Suppressor macrophage (primary cell): ENCODE results near the gene HDAC8.
"Not testable (repeated sequence)": the region's sequence is repeated elsewhere in the genome, so short reads cannot be mapped to it uniquely, and the experiment has no call there.

Experiments
- DNase-seq, 4 experiments: peaks; one replicate each; pipeline ENCODE4 v3.0.0-alpha.2; 2020 to 2022

HDAC8 gene

GRCh38 chrX:72532366-72532765 is 40.3 kb downstream of the HDAC8 start:
- DNase-seq: no peak

GRCh38 chrX:72526534-72527508 is 45.8 kb downstream of the HDAC8 start:
- peak in 3 of 4 experiments; percentile 10 to 17 (median 13) for DNase-seq

DNA sequence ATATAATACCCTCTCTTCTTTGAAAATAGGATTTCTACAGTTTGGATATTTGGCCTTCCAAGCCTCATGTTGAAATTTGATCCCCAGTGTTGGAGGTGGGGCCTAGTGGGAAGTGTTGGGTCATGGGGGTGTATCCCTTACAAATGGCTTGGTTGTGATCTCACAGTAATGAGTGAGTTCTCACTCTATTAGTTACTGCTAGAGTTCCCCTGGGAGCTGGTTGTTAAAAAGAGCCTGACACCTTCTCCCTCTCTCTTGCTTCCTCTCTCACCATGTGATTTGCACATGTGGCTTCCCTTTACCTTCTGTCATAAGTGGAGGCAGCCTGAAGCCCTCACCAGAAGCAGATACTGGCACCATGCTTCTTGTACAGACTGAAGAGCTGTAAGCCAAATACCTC is 73.9 kb downstream of the HDAC8 start:
- peak in 2 of 4 experiments; percentile 0 to 3 for DNase-seq

DNA sequence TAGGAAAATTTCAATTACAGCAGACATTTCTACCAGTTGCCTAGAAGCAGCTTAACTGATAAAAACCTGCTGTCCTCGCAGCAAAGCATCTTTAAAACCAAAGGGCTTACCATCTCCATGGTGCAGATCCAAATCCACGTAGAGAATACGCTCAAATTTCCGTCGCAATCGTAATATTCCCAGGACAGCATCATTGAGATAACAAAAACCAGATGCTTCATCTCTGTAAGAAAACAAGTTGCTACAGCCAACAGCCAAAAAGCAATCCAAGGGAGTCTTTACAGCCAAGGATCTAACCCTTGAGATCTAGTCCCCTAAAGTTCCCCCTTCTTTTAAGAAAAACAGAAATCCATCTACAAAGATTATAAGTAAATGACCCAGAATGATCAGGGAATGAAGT is 77.6 kb downstream of the HDAC8 start:
- DNase-seq: no peak

GRCh38 chrX:72492499-72492898 is 80.1 kb downstream of the HDAC8 start:
- DNase-seq: no peak

- not testable (repeated sequence) for DNase-seq
Observed at GRCh38 chrX:72490221-72490620, 82.4 kb downstream of the HDAC8 start.

- DNase-seq: no peak
Observed at GRCh38 chrX:72487661-72488060, 85.0 kb downstream of the HDAC8 start.

DNA sequence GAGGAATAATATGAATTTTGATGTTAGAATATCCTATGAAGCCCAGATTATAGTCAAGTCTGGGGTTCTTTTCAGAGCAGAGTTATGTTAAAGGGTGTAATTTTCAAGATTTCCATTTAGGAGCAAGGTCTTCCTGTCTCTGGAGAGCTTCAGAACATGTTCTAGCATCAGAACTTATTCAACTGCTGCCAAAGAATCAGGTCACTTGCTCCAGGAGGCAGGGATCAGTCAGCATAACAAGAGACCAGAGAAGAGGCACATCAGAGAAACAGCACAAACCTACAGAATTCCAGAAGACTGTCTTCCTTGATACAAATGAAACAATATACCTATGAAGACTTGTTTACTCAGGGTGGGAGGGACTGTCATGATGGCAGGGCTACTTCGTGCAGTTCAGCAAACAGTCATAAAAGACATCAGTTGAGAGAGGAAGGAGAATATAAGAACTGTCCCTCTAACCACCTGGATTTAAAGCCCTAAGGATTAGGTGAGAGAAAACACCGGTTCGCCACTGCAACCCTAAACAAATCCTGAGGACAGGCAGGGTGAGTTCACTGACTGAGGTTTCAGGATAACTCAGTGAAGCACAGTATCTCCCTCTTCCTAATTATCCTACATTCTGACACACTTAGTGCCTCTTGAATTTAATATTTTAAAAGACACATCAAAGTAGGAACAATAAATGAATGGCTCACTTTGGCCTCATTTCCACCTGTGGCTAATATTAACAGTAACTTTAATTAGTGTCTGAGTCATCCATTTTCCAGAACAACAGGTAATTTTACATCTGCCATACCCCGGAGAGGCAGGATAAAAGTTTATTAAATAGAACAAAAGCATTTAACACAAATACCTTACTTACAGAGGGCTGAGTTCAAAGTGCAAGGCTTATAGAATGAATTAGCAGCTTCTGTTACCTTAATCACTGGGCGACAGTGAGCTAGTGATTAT is 93.0 kb downstream of the HDAC8 start:
- no peak for DNase-seq

DNA sequence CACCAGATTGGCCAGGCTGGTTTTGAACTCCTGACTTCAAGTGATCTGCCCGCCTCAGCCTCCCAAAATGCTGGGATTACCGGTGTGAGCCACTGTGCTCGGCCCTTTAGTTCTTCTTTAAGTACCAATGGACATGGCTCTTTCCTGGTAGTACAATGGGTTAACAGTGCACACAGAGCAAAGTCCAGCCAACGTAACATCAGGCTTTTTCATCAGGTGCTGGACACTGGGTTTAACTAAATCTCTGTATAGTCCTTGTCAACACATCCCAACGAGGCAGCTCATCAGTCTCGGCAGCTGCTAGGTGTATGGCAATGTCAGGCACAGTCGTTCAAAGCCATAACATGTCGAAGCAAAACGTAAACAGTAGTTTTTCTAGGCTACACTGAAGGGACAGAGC is 93.8 kb downstream of the HDAC8 start:
- DNase-seq: no peak

DNA sequence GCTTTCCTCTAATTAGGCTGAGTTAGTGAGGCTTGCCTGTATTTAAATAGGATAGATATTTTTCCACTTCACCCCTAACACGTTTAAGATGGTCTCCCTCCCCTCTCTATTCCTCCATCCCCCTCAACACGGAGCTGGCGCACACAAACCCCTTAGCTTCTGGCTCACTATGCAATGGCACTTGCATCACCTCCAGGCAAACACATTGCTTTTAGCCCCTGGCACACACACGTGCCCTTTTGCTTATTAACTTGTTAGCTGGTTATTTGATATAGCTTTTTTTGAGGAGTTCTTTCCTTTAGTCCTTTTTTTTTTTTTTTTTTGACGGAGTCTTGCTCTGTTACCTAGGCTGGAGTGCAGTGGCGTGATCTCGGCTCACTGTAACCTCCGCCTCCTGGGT is 94.3 kb downstream of the HDAC8 start:
- no peak for DNase-seq

GRCh38 chrX:72477781-72478181 is 94.9 kb downstream of the HDAC8 start:
- no peak for DNase-seq

DNA sequence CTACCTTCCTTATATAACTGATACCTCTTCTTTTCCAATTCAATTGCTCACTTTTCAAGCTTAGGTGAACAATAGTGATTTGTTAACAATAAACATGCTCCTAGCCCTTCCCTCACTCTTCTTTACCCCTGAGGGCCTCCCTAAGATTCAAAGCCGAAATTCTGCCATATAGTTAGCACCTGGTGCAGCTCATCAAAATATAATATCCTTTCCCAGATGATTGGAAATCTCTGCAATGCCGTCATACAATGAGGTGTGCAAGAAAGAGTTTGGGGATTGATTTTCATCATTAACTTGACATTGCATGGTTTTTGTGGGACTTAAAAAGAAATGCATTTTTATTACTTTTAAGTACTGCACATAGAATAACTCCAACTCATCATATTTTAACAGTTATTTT is 95.3 kb downstream of the HDAC8 start:
- DNase-seq: no peak

GRCh38 chrX:72475952-72476668 is 96.5 kb downstream of the HDAC8 start:
- DNase-seq: no peak

DNA sequence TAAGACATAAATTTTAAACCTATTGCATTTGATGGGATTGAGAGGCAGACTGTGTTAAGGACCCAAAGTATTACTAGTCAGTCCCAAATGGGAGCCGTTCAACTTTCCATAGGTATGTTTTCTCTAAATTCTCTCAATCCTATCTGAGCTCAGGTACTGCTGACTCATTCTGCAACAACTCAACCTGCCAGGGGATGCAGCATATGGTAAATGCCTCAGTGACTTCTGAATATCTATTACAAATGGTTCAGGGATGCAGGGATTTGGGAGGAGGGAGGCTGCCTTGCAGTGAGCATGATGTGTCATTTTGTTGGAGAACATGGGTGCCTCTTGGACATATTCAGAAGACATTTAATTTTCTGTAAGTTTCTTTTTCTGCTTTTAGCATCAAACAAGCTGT is 97.3 kb downstream of the HDAC8 start:
- no peak for DNase-seq

DNA sequence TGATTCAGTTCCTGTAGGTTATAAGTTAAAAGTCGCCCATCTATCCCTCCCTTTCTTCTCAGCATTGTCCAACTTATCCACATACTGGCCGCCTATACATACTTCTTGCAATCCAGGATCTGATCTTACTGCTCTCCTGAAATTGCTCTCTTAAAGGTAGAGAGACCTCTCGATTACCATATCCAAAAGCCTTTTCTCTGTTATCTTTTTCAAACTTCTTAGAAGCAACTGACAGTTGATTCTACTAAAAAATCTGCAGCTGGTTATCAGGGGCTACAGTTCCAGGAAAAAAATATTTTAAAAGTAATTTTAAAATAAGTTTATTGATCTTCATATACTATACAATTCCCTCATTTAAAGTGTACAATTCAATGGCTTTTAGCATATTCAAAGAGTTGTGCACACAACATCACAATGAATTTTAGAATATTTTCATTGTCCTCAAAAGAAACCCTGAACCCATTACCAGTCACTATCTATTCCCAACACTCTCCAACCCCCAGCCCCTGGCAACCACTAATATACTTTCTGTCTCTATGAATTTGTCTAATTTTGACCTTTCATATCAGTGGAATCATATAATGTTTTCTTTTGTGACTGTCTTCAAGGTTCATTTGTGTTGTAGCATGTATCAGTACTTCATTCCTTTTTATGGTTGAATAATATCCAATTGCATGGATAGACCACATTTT is 102.0 kb downstream of the HDAC8 start:
- DNase-seq: no peak

DNA sequence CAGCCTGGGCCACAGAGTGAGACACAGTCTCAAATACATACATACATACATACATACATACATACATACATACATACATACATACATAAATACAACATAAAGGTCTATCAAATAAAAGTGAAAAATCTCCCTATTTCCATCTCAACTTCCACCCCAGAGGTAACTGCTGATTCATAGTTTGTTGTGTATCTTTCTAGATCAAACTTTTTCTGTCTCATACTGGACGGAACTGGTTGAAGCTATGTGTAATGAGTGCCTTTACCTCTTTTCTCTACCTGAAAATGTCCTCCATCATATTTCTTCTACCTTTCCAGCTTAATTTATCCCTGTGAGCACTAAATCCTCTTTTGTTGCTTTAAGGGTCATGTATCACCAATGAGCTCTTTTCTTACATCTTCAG is 102.5 kb downstream of the HDAC8 start:
- DNase-seq: no peak

GRCh38 chrX:72468607-72469006 is 104.0 kb downstream of the HDAC8 start:
- DNase-seq: no peak

DNA sequence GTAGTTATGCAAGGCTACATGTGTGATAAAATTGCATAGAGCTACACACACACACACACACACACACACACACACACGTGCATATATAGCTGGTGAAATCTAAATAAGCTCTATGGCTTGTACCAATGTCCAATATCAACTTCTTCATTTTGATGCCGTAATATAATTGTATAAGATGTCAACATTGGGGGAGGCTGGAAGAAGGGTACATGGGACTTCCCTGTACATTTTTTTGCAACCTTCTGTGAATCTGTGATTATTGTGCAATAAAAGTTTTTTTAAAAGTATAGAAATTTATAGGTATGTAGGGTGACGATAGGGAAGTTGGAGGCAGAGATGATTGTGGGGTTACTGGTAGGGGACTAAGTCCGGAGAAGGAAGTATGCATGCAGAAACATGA is 105.5 kb downstream of the HDAC8 start:
- DNase-seq: no peak

DNA sequence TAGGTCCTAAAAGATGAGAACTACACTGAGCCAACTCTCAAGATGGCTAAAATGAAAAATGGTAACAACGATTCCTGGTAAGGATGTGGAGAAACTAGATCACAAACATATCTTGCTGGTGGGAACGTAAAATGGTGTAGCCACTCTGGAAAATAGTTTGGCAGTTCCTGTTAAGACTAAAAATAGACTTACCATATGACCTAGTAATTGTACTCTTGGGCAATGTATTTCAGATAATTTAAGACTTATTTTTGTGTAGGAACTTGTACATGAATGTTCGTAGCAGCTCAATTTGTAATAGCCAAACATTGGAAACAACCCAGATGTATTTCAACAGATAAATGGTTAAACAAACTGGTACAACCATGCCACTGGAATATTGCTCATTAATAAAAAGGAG is 106.2 kb downstream of the HDAC8 start:
- DNase-seq: no peak

DNA sequence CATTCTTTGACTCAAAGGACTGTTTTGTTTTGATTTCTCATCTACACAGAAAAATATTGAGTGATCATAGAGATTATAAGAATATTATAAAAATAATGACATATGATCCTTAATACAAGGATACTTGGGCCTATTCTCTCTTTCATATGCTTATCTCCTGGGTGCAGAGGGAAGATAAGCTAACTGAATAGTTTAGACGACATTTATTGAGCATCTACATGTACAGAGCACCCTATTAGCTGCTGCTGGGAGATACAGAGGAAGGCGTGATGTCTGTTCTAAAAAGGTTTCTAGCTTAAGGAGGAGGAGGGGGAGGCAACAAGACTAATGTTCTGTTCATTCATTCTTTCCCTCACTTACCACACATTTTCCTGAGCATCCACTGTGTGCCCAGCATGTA is 106.8 kb downstream of the HDAC8 start:
- DNase-seq: no peak

- DNase-seq: no peak
Observed at GRCh38 chrX:72461766-72462165, 110.9 kb downstream of the HDAC8 start.

DNA sequence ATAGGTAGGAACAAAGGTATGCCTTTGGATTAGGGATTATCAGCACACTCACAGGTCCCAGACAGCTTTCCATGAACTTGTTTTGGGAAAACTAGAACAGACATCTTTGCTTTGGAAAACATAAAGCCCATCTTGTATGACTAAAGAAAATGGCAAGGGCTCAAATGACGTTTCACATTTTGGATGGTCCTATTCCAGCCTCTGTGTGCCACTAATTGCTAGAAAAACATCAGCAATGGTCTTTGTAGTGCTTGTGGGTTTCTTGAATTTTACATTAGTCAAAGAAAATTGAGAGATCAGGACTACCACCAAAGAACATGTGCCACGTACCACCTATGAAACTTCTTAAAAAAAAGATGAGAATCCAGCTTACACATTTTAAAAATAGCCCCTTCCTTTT is 111.4 kb downstream of the HDAC8 start:
- no peak for DNase-seq
